Adrenal gland (tissue), 12 donors: ENCODE results near the gene ATOH8. TPM values are rescaled to one million over a fixed set of nuclear protein-coding genes. Genes with fewer than 3 reads are reported as not detected.

Experiments
- DNase-seq, 7 donors: peaks; one replicate each; pipeline ENCODE4 v3.0.0-alpha.2; 2019 to 2020
- H3K27ac ChIP-seq, 5 donors: fragments of 200-600 bp; sonication (generic) in 4 of 5; 1 replicate in 3 of 5; 2 replicates in 2 of 5; pipeline versions ENCODE4 v1.5.1 to v1.8.0; 2016 to 2020; ENCODE audit warnings: mild to moderate bottlenecking in 1 of 5
- H3K27me3 ChIP-seq: fragments of 200-600 bp; 2 replicates; pipeline ENCODE4 v1.8.0; 2021
- H3K36me3 ChIP-seq, 2 donors: fragments of 200-600 bp; replicated peaks in 1 of 2; 1 replicate in 1 of 2; 2 replicates in 1 of 2; pipeline versions ENCODE4 v1.5.1 to v1.8.0; 2018 to 2022
- H3K4me1 ChIP-seq, 2 donors: fragments of 200-600 bp; replicated peaks in 1 of 2; 1 replicate in 1 of 2; 2 replicates in 1 of 2; pipeline versions ENCODE4 v1.5.1 to v1.8.0; 2018 to 2021
- H3K4me3 ChIP-seq, 4 donors: fragments of 200-600 bp; sonication (generic) in 3 of 4; one replicate each; pipeline ENCODE4 v1.5.1; 2016 to 2018
- H3K9me3 ChIP-seq, 3 donors: fragments of 200-600 bp; sonication (generic) in 1 of 3; replicated peaks in 1 of 3; 1 replicate in 2 of 3; 2 replicates in 1 of 3; pipeline versions ENCODE4 v1.5.1 to v1.8.0; 2016 to 2021
- POLR2A ChIP-seq, 2 donors: fragments of 450-650 bp; IDR thresholded peaks; one replicate each; pipeline ENCODE4 v1.6.1; 2017; ENCODE audit warnings: antibody characterized with exemption in 2 of 2, mild to moderate bottlenecking in 2 of 2, moderate library complexity in 1 of 2
- WGBS, 4 donors: extraction: QIAGEN DNeasy Blood & Tissue Kit in 2 of 4; methylation state at CpG; one replicate each; pipeline versions ENCODE4 v1.1.5 to v1.1.7; 2013 to 2017; 5-methylcytosine and 5-hydroxymethylcytosine counted together
- intact Hi-C, 2 donors: fragments of 100-400 bp; cut with DNase I; formaldehyde crosslinking; loops; one replicate each; pipeline versions ENCODE4 v1.14.1 to v1.15.0; 2022 to 2023
- polyA plus RNA-seq, 3 donors: library from polyadenylated mRNA; stranded (reverse); fragments of 200-250 nt in 2 of 3; fragments of 350-450 nt in 1 of 3; fragmentation: Illumina TruSeq in 1 of 3; extraction: RNeasy Lipid Tissue Mini Kit (QIAGEN cat#74804) in 1 of 3; gene quantifications; one replicate each; pipeline ENCODE4 v1.2.3, GENCODE V29; 2013 to 2014
- total RNA-seq, 9 donors: library from RNA; depleted of rRNA in 4 of 9; stranded (reverse); fragments of >200 nt in 4 of 9; fragments of 120-200 nt in 1 of 9; fragmentation: NEBNext Ultra II Directional in 1 of 9; extraction: Animal tissue kit (Norgen Biotek cat#: 25700) in 1 of 9; gene quantifications; one replicate each; pipeline versions ENCODE4 v1.1.0 to v1.2.4, GENCODE V29; 2013 to 2023
- TF ChIP-seq, protein P1 (sequence below), 6 experiments: fragments of 450-650 bp in 4 of 6; fragments of 200-600 bp in 2 of 6; sonication (generic) in 1 of 6; IDR thresholded peaks; 1 replicate in 5 of 6; 2 replicates in 1 of 6; pipeline versions ENCODE4 v1.5.1 to v1.8.0; 2016 to 2021; ENCODE audit warnings: antibody characterized with exemption in 6 of 6, mild to moderate bottlenecking in 2 of 6, moderate library complexity in 1 of 6
- donor health status: healthy with polysubstance abuse.
- donor health status: Bipolar disorder and iron deficiency.
- donor health status: DM: yes; HTN: yes; CAD: no.
- donor health status: DM: no; HTN: no; CAD: no.
- donor health status: DM: no; HTN: no; CAD: no.
- donor health status: DM: yes; HTN: yes; CAD: no.

ATOH8 gene
- total and polyA plus RNA-seq, 12 donors: 0.88 to 44.0 (median 6.0) TPM

DNA sequence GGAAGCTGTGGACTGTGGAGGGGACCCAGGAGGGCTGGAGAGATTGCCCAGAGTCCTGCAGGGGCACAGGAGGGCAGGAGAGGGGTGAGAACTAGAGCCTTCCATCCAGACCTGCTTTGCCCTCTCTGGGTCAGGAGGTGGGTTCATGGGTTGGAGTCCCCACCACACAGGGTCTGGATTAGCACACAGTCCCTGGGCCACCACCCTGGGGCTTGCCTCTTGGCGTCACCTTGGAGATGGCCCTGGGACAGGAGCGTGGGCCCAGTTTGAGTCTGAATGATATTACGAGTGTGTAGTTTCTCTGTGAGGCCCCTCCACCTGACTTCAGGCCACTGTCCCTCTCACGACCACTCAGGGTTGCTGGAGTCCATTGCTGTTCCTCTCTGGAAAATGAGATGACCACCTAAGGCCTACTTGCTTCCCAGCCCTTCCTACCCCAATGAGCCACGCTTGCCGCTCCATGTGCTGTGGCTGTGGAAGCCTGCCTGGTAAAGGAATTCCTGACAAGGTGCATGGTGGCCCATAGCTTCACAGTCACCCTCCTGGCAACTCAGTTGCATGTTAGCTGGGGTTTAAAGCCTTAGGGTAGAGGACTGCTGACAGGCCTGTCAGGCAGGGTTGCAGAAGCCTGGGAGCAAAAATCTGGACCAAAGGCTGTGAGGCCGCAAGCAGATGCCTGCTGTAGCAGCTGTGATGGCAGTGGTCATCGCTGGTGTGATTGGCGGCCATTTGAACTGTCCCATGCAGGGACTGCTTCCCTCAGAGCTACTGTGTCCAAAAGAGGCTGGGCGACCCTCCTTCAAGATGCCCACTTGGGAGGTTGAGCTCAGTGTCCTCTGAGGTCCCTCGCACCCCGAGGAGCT, 14.2 kb downstream of the ATOH8 start:
- no peak for TF ChIP-seq POLR2A (IDR thresholded peaks at IDR 0.05)
- TF ChIP-seq, protein P1, sequence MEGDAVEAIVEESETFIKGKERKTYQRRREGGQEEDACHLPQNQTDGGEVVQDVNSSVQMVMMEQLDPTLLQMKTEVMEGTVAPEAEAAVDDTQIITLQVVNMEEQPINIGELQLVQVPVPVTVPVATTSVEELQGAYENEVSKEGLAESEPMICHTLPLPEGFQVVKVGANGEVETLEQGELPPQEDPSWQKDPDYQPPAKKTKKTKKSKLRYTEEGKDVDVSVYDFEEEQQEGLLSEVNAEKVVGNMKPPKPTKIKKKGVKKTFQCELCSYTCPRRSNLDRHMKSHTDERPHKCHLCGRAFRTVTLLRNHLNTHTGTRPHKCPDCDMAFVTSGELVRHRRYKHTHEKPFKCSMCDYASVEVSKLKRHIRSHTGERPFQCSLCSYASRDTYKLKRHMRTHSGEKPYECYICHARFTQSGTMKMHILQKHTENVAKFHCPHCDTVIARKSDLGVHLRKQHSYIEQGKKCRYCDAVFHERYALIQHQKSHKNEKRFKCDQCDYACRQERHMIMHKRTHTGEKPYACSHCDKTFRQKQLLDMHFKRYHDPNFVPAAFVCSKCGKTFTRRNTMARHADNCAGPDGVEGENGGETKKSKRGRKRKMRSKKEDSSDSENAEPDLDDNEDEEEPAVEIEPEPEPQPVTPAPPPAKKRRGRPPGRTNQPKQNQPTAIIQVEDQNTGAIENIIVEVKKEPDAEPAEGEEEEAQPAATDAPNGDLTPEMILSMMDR (IDR thresholded peaks at IDR 0.05): no peak
- no peaks in the 10 kb centered on the region for H3K9me3 ChIP-seq
- H3K27ac ChIP-seq: no peak overlapping the region
- WGBS, 4 donors: 80 to 94% (median 87%) methylated on average over 9 to 12 of the region's 12 CpGs
- no peak overlapping the region for H3K4me3 ChIP-seq
- intact Hi-C loops: no loop called here
- H3K27me3 ChIP-seq: peaks cover 10% of the 10 kb centered on the region
- DNase-seq: no peak
- H3K36me3 ChIP-seq: no peaks in the 10 kb centered on the region
- peaks cover 21 to 44% of the 10 kb centered on the region in 2 donors for H3K4me1 ChIP-seq

DNA sequence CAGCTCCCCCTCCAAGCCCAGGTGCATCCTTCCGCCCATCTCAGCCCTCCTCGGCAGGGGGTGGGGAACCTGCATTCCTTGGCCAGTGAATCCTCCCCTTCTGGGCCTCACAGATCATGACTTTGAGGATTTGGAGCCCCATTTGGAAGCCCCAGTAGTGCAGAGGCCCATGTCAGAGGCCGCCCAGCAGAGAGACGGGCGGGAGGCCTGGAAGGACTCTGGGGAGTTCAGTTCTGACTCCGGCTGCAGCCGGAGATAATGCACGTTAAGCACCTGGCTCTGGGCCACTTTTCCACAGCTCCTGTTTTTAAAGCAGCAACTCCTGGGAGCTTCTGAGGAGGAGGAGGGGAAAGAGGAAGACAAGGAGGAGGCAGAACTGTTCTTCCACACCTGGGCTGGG, 14.9 kb downstream of the ATOH8 start:
- WGBS, 4 donors: 48 to 61% (median 58%) methylated on average over 8 of the region's 8 CpGs
- no peak overlapping the region for H3K4me3 ChIP-seq
- H3K9me3 ChIP-seq: no peaks in the 10 kb centered on the region
- peak; percentile 32 to 76 (median 52) for DNase-seq
- H3K4me1 ChIP-seq: peaks cover 23 to 51% of the 10 kb centered on the region in 2 donors
- TF ChIP-seq, protein P1 (IDR thresholded peaks at IDR 0.05): no peak
- no peak for TF ChIP-seq POLR2A (IDR thresholded peaks at IDR 0.05)
- no peaks in the 10 kb centered on the region for H3K36me3 ChIP-seq
- peaks cover 10% of the 10 kb centered on the region for H3K27me3 ChIP-seq
- H3K27ac ChIP-seq: no peak overlapping the region
- intact Hi-C loops: no loop called here

DNA sequence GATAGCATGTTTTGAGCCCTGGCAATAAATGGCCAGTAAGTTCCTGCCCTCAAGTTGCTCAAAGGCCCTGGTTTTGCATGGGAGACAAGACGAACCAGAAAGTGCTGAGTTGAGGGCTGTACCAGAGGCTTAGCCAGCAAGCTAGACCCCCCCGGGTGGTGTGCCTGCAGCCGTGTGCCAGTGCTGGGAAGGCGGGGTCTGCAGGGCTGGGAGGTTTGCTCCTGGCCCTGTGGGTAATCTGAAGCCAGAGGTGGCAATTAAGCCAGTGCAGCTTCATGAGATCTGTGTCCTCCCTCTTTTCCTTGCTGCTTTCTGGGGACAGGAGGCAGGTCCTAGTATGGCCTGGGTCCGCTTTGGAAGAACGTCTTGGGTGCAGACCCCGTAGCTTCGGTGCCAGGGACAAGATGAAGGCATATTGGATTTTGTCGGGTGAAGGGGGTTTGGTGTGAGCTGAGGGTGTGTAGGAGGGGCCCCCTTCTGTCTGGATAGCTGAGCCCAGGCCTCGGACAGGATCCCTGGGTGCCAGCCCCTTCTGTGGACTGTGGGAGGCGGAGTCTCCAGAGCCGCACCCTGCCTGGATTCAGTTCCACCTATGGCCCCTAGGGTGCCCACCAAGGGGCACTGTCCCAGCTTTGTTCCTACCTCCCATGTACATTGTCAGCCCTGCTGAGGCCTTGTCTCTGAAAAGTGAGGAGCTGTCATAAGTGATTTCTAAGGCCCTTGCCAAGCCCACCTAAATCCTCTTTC, 15.6 kb downstream of the ATOH8 start:
- intact Hi-C loops: no loop called here
- Histone ChIP-seq H3K4me3 (no peak overlapping the region), H3K27ac (no peak overlapping the region), H3K36me3 (no peaks in the 10 kb centered on the region), H3K9me3 (no peaks in the 10 kb centered on the region), H3K4me1 (peaks cover 23 to 58% of the 10 kb centered on the region in 2 donors), H3K27me3 (peaks cover 5% of the 10 kb centered on the region)
- no peak for DNase-seq
- TF ChIP-seq POLR2A (IDR thresholded peaks at IDR 0.05): no peak
- TF ChIP-seq, protein P1 (IDR thresholded peaks at IDR 0.05): no peak
- 77 to 88% (median 83%) methylated on average over 9 to 12 of the region's 12 CpGs for whole genome bisulfite sequencing, 4 donors

DNA sequence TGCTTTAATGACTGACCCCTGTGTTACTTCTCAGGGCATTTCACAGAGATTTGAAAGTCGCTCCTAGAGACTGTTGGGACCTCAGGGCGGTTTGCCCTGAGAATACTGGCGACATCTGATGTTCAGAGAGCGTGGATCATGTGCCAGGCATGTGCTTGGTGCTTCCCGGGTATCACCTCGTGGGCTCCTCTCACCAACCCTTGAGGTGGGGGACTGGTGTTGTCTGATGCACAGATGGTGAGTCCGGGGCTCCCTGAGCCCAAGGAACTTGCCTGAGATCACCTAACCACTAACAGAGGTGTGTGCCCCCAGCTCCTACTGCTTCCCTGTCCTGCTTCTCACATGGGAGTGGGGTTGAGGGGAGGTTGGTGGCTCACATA, 16.2 kb downstream of the ATOH8 start:
- Histone ChIP-seq H3K9me3 (no peaks in the 10 kb centered on the region), H3K4me3 (no peak overlapping the region), H3K27ac (no peak overlapping the region), H3K4me1 (peaks cover 23 to 63% of the 10 kb centered on the region in 2 donors), H3K36me3 (no peaks in the 10 kb centered on the region), H3K27me3 (peaks cover 5% of the 10 kb centered on the region)
- TF ChIP-seq POLR2A (IDR thresholded peaks at IDR 0.05): no peak
- TF ChIP-seq, protein P1 (IDR thresholded peaks at IDR 0.05): no peak
- DNase-seq: no peak
- 92 to 96% (median 93%) methylated on average over 5 to 7 of the region's 7 CpGs for WGBS, 4 donors
- intact Hi-C loops: no loop called here
